Measurements from ENCODE around the gene TMEM129.
"Not testable (repeated sequence)": the region's sequence is repeated elsewhere in the genome, so short reads cannot be mapped to it uniquely, and the experiment has no call there.

Gene TMEM129

DNA sequence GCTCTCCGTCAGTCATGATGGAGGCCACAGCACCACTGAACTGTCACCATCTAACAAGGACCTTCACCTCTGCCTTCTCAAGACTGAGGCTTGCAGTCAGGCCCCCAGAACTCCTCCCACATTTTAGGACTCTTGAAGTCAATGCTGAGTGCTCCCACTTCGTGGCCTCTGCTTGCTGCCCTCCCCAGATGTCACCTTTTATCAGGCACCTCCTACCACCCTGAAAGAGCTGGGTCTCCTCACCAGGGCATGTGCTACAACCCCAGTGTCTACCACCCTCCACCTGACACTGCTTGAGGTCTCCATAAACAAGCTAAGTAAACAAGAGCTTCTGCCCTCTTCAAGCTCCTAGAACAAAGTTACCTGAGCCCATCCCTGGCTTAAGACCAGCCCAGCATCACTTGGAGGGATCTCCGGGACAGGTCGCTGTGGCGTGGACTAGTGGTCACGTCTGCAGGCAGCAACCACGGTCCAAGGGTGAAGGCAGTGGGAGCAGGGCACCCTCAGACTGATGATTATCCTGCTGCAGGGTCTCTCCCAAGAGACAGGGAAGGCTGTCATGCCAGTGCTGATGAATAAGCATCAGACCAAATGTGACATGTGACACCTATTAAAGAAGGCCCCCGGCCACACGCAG lies 29.3 kb downstream of the TMEM129 start:
- no peak for DNase-seq

DNA sequence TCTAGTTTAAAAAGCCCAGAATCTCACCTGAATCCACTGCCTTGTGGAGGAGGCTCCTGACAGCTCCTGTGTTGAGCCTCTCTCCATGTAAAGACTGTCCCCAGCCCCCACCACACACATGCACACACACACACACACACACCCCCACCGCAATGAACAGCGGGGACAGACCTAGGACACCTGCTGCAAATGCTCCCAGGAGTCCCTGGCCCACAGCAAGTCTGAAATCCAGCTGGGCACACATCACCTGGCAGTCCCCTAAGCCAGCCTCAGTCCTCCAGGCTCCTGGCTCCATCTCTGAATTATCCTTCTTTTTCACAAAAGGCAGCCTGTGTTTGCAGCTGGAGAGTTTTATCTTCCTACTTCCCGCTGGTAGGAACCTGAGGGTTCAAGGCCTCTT lies 30.4 kb downstream of the TMEM129 start:
- no peak for DNase-seq

DNA sequence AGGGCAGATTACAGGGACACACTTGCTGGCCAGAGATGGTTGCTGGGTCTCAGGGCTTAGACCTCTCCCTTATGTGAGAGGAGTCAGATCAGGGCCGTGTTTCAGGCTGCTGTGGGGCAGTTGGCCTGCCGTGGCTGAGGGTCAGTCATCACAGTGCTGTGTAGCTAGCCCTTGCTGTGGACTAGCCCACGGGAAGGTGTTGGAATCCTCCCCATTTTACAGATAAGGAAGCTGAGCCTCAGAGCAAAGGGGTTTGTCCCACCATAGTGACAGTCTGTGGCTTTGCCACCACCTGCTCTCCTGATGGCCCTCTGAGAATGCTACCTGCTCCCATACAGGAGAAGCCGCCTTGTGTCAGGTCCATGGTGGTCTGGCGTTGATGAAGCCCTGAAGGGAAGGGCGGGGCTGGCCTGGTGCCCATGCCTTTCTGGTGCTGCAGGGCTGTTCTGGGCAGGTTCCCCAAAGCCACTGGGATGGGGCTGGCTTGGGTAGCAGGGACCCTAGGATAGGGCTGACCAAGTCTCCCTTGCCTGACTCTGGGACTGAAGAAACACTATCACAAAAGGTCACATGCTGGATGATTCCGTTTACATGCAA lies 34.6 kb downstream of the TMEM129 start:
- DNase-seq: no peak

DNA sequence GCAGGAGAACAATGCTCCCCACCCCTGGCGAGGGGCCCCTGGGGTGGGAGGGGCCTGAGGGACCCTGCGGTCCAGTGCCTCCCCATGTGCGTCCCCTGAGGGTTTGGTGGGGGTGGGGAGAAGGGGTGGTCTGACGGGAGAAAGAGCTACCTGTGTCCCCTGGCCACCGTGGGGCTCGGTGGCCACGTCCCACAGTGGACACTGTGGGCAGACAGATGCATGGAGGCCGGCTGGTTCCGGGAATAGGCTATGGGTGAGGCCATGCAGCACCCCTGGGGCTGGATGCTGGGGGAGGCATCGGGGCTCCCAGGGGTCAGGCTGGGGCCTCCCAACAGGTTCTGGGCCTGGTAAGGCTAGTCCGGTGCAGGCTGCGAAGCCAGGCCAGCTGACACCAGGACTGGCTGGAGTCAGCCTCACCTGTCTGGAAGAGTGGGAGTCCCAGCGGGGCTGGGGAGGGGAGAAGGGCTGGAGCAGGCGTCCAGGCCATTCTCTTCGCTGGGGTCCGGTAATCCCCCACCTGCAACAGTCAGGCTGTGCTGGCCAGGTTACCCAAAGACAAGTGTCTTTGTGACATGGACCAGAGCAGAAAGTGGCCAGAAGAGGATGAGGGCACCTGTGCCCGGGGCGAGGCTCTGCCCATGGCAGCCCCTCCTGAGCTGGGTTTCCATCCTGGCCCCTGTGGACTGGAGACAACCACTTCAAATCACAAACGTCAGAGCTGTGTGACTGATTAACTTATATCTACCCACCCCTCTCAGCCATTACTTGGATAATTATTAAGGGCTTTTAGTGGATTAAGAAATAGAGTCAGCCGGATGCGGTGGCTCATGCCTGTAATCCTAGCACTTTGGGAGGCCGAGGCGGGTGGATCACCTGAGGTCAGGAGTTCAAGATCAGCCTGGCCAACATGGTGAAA lies 35.6 kb downstream of the TMEM129 start:
- no peak for DNase-seq

DNA sequence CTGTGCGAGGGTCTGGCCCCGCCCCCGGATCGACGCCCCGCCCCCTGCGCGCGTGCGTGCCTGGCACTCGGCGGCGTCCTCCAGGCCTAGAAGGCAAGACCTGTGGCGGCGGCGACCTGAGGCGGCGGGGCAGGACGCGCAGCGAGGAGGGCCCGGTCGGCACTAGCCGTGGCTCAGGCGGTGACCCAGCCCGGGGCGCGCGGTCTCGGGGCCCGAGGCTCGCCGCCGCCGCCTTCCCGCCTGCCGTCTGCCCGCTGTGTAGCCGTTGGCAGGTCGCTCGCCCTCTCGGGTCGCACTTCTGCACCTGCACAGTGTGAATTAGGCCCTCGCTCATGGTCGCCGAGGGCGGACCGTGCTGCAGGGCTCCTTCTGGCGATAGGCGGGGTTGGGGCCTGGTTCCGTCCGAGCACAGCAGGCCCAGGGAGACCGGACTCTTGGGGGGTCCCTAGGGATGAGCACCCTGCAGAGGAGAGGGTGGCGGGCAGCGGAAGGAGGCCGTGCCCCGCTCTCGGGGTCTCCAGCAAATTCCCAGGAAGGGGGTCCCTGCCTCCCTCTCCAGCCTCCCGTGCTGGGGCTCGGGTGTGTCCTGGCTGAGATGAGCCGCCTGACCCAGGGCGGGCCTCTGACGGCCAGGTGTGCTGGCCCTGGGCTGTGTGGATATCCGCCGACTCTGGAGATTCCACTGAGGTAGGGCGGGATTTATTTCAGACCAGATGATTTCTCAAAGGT lies 36.5 kb downstream of the TMEM129 start:
- no peak for DNase-seq

DNA sequence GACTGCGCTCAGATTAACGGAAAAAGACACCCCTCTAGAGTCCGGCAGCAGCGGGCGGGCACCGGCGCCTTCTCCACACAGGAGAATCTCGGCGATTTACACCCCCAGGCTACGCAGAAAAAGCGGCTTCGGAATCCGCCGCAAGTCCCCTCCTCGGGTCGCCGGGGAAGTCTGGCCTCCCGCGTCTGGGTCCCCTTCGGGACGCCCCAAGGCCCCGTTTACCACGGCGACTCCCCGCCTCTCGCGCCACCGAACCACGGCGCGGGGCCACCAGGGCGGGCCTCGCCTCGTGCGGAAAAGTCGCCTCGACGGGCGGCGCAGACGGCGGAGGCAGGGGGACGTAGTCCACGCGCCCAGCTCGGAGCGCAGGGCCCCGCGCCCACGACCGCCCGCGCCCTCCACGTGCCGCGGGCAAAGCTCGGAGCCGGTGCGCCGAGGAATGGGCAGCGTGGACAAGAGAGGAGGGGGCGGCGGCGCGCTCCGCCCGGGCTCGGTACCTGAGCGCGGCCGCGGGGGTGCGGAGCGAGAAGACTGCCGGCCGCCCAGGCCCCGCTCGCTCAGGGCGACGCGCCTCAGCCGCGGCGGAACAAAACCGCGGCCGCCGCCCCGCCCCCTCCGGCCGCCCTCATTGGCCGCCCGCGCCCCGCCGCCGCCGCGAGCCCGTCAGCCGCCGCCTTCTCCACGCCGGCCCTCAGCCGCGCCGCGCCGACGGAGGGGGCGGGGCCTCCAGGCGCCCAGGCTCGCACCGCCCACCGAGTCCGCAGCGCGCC lies 37.2 kb downstream of the TMEM129 start, which contains the start of gene FAM53A:
Gene FAM53A (minus strand): TSS at position 578 of the 770 bp plus-strand sequence. CDS start 15,572 bp downstream, outside the sequence.
- DNase-seq: peak; percentile 81

DNA sequence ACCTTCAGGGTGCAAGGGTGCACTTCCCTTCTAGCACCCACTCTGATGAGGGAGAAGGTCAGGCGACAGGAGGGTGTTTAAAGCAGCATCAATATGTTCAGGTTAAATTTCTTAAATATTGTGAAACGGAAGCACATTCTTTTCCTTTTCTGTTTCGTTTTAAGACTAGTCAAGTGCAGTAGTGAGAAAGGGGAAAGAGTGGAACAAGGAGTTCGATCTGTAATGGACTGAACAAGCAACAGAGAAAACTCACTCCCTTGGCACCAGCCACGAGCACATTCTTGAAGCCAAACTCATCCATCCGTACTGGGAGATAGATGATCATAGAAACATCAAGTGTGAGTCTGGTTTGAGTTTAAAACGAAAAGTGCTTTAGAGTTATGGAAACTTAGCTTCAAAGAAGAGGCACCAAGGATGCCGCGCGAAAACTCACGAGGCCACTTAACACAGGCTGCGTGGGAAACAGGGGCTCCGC lies 37.8 kb downstream of the TMEM129 start:
- no peak for DNase-seq

DNA sequence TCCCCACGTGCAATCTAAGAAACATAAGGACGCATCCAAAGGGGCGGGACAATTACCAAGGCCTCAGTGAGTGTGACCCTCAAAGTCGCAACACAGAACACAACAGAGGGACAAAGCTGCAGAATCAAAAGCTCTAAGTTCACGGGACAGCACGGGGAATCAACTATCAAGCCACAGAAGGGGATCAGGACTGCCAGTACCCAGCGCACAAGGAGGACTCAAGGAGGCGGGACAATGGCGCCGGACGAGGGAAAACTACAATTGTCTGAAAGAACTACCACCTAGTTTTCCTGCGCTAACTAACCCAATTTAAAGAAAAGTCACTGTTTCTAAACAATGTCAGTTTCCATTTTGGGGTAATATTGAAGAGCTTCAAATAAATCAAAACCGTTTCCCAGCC lies 38.3 kb downstream of the TMEM129 start:
- DNase-seq: no peak

DNA sequence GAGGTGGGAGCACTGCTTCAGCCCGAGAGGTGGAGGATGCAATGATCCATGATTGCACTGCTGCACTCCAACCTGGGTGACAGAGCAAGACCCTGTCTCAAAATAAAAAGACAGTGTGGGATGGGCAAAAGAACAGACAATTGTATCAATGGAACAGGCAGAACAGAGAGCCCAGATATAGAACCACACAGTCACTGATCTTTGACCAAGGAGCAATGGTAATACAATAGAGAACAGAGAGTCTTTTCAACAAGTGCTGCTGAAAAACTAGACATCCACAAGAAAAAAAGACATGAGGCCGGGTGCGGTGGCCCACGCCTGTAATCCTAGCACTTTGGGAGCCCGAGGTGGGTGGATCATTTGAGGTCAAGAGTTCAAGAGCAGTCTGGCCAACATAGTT lies 42.9 kb downstream of the TMEM129 start:
- DNase-seq: no peak

DNA sequence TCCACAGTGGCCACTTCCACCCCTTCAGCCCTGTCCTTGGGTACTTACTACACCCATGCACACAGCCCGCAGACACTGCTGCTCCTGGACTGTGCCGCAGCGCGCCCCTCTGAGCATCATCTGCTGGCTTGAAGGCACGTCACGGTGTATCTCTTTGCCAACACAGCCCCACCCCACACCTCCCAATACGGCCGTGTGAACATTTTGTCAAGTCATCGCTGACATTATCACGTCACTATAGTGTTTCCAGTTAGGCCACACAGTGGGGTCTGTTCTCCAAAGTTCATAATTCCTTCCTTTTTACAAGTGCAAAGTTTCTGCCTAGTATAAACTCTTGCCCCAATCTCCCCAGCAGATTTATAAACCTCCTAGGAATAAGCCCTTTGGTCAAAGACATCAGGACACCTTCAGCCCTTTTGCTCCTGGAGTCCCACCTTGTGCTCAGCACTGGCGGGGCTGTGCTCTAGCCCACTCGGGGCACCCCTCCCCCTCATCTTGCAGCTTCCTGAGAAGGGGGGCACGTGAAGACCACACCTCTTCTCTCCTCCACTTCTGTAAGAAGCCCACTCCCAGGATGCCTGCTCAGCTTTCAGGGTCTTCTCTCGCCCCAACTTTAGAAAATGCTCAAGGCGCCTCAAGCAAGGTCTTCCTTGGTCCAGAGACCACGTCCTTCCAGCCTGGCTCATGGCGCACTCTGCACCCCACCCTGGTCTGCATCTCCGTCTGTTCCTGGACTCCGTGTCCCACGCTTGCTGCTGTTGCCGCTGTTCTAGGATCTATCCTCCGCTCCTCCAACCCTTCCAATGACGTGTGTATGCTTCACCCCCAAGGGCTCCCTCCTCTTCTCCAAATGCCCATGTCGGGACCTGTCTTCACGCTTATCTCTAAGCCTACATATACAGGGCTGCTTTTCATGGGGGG lies 44.3 kb downstream of the TMEM129 start:
- no peak for DNase-seq

DNA sequence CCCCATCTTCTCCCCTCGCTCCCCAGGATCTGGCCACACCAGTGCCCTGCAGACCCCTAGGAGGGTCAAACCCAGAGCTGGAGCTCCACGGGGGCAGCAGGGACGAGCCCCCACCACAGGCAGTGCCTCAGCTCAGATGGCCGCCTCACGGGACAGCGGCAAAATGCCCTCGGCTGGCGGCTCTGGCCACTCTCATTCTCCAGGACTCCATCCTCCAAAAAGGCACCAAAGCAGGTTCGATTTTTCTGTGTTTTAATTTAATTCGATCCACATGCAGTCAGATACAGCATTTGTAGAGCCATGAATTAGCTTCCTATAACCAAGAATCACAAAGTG lies 45.4 kb downstream of the TMEM129 start:
- no peak for DNase-seq

DNA sequence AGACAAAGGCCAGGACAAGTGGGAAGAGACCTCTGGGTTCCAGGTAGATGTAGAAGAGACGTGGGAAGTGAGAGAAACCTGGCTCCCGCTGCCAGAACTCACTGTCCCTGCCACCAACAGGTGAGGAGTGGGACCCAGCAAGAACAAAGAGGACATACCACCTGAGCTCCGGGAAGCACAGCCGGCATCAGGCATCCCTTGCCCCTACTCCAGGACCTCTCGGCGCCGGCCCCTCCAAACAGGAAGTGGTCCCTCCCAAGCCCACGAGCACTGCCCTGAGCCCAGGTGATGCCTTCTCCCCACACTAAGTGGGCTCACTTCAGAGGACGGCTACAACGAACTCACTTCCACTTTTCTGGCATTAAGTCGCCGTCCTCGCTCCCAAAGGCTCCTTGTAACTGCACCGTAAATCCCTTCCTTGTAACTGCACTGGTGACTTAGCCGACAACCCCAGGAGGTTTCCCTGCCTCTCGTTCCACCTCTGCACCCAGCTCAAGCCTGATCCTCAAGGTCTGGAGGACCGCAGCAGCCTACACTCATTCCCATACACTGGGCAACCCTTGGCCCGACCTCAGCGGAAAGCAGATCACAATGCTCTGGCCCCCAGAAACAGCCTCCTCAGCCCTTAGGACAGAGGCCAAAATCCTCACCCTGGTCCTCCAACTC lies 45.9 kb downstream of the TMEM129 start:
- DNase-seq: no peak

DNA sequence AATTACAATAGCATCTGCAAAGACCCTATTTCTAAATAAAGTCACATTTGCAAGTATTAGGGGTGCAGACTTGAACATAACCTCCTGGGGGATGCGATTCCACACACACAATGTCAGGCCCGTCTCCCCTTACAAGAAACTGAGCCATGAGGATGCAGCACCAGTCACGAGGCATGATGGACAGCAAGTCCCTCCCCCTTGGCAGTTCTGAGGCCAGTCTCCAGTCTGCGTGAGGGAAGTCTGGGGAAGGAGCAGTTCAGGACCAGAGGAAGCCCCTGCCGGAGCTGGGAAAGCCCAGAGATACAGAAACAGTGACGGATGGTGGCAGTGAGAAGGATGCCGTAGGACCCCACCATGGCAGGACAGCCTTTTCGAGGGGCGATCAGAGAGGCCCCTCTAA lies 46.4 kb downstream of the TMEM129 start:
- no peak for DNase-seq

DNA sequence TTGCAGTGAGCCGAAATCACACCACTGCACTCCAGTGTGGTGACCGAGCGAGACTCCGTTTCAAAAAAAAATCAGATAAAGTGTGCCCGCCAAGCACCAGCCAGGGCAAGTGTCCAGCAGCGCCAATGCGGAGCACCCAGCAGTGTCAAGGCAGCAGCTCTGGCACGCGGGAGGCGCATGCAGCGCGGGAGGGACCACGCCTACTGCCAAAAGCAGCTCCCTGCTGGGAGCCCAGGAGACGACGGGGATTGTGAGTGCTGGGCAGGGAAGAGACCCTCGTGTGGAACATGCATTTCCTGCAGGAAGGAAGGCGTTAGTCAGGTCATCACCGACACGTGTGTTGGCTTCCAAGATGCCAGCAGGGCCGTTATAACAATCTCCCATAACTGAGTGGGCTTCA lies 47.5 kb downstream of the TMEM129 start:
- DNase-seq: no peak

DNA sequence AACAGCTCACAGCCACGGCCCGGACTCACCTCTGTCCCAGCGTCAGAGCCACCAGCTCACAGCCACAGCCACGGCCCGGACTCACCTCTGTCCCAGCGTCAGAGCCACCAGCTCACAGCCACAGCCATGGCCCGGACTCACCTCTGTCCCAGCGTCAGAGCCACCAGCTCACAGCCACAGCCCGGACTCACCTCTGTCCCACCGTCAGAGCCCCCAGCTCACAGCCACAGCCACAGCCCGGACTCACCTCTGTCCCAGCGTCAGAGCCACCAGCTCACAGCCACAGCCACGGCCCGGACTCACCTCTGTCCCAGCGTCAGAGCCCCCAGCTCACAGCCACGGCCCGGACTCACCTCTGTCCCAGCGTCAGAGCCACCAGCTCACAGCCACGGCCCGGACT lies 50.1 kb downstream of the TMEM129 start:
- not testable (repeated sequence) for DNase-seq

DNA sequence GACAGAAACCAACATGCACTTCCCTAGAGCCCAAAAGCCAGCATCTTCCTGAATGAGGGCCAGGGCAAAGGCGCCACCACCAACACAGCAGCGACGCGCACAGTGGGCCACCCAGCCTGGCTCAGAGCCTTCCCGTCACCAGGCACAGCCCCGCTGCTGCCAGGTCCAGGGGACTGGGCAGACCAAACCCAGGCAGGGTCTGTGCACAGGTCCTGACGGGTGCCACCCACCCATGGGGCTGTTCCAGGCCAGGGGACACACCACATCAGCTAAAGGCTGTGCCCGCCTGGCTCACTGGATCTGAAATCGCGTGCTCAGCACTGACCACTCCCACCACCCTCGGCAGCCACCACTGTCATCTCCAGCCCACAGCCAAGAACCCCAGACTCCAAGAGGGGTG lies 50.8 kb downstream of the TMEM129 start:
- DNase-seq: no peak

DNA sequence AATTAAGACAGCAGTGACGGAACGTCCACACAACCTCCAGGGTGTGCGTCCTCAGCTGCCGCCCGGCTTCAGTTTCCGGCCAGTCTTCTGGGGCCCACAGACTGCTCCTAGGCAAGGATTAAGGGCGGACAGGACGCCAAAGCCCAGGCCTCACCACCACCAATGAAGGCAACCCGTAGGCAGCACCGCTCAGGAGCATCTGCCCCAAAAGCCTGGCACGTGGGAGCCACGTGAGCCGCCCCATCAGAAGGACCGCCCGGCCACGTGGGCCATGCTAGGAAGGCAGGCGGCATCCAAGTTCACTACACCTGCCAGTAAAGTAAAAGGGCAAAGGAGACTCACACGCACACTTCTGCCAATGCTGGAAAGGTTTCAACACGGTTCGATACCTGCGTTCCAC lies 51.3 kb downstream of the TMEM129 start:
- no peak for DNase-seq

DNA sequence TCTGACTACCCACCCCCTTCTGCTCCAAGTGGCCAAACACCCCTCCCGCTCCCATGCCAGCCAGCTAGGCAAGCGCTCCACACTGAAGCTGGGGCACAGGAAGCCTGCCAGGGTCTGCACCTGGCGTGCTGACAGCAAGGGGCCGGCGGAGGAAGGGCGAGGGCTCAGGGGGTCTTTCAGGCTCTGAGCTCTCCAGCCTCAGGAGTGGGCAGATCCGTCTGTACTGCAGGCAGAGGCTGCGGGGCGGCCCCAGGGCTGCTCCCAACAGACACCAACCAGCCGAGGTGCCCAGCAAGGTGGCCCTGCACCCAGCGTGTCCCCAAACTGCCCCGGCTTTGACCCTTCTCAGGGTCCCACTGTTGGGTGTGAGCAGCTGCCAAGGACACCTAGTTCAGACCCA lies 51.9 kb downstream of the TMEM129 start:
- no peak for DNase-seq

DNA sequence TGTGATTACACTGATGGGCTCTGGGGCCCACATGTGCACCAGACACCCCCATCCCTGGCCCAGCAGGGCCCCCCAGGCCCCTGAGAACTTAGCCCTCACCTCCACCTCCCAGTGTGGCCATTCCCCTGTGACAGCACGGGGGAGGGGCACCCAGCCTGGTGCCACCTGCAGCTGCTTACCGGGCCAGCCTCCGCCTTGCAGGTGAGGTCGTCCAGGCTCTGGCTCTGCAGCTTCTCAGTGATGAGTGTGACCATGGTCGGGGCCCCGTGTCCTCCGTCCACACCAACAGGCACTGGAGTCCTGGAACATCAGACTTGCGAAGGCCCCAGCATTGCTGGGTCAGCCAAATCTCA lies 52.7 kb downstream of the TMEM129 start:
- DNase-seq: no peak

DNA sequence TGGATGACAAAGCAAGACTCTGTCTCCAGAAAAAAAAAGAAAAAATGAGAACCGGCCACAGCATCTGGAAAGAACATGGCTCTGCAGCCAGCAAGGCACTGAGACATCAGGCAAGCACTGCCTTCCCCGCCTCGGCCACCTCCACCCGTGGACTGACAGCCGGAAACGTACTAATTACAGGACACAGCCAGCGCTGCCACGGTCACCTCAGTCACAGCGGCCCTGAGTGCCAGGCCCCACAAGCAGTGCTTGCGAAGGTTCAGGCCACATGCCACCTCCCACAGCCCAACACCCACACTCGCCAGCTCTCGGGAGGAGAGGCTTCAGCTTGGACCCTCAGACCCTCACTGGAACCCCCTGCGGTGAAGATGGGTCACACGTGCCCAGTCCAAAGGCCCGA lies 53.9 kb downstream of the TMEM129 start:
- DNase-seq: no peak

DNA sequence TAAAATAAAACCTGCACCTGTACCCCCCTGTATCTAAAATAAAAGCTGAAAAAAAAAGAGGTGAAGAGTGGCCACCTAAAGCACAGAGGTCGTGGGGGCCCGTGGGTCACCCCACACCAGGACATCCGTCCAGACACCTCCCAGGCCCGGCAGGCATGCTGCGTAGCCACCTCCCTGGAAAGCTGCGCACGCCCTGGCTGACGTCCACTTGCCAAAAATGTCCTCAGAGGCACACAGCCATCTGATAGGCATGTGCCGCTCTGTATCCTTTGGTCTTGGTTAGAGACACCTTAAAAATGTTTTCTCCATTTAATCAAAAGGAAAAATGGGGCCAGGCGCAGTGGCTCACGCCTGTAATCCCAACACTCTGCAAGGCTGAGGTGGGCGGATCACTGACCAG lies 54.7 kb downstream of the TMEM129 start:
- DNase-seq: no peak
